GM12872 (cell line): ENCODE measurements around the gene SAE1.
A peak's percentile ranks its signal among the peaks of the same experiment; 100 is the strongest.

Source experiments
- TF ChIP-seq, protein P1 (sequence below): IDR thresholded peaks from 3 replicates; pipeline ENCODE4 v1.5.1; 2011; ENCODE audit warnings: low read depth, mild to moderate bottlenecking, low read length, moderate library complexity; ENCODE audit not compliant: insufficient read depth

Gene SAE1

DNA sequence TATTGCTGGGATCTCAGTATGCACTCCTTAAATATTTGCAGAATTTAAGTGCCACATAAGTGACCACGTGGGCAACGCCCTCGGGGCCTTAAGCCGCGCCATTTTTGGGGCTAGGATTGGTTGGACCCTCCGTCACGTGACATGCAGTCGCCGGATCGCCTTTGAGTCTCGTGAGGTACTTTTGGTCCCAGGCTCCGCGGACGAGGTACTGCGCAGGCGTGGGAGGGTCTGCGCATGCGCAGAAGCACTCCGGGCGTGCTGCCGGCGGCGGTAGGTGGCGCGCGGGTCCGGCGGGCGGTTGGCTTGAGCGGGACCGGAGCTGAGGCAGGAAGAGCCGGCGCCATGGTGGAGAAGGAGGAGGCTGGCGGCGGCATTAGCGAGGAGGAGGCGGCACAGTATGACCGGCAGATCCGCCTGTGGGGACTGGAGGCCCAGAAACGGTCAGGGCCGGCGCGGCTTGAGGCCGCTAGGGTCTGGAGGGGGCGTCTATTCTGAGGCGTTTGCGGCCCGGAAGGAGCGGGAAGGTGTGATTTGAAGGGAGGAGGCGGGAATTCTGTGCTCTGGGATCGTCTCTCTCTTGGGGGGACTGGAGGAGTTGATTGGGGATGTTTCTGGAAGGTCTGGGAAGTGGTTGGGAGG lies at the start of gene SAE1:
SAE1 (plus strand) TSS at position 247 of the 639 bp plus-strand sequence; CDS start at position 343, 96 bp downstream.
- TF ChIP-seq, protein P1, sequence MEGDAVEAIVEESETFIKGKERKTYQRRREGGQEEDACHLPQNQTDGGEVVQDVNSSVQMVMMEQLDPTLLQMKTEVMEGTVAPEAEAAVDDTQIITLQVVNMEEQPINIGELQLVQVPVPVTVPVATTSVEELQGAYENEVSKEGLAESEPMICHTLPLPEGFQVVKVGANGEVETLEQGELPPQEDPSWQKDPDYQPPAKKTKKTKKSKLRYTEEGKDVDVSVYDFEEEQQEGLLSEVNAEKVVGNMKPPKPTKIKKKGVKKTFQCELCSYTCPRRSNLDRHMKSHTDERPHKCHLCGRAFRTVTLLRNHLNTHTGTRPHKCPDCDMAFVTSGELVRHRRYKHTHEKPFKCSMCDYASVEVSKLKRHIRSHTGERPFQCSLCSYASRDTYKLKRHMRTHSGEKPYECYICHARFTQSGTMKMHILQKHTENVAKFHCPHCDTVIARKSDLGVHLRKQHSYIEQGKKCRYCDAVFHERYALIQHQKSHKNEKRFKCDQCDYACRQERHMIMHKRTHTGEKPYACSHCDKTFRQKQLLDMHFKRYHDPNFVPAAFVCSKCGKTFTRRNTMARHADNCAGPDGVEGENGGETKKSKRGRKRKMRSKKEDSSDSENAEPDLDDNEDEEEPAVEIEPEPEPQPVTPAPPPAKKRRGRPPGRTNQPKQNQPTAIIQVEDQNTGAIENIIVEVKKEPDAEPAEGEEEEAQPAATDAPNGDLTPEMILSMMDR, result peak; percentile 50

DNA sequence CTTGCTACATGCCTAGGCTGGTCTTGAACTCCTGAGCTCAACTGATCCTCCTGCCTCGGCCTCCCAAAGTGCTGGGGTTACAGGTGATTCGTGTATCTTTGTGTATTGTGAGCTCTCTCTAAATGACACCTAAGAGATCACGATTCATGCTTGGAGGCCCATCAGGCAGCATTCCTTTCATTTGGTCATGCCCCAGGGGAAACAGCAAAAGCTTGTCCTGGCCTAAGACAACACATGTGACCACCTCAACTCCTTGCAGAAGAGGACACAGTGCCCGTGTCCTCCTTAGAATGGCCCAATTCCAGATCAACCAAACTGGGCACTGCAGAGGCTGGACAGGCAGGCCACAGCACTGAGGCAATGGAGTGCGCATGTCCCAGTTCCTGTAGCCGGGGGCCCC lies 49.5 kb upstream of the SAE1 start:
- TF ChIP-seq, protein P1, result no peak

DNA sequence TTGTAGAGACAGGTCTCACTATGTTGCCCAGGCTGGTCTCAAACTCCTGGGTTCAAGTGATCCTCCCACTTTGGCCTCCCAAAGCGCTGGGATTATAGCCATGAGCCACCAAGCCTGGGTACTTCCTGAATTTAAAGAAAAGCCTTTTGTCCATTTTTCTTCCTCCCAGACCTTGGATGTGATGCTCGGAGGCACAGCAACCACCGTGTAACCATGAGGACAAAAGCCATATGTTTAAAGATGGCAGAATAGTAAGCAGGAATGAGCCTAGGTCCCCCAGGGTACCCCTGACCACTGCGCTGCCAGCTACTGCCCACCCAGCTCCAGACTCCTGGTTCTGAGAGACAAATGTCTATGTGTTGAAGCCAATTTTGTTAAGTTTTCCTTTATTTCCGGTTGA lies 48.1 kb upstream of the SAE1 start:
- TF ChIP-seq, protein P1, result no peak

DNA sequence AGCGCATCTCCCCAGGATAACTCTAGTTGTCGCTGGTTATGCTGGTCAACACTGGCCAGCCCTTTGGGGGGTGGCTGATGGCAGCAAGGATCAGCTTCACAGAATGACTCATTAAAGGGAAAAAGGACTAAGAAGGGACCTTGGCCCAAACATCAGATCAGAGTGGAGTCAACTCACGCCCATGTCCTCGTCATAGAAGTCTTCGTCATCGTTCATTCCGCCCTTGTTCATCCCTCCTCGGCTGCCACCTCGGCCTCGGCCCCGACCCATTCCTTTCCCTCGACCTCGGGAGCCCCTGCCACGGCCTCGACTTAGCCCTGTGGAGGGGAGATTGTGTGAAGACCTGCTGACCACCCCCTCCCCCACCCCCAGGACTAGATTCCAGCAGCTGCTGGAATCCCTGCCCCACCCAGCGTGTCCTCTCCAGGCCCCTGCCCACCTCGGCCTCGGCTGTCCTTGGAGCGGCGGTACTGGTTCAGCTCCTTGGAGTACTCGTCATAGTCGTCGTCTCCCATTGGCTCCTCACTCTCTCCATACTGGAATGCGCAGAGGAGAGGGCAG lies 45.7 kb upstream of the SAE1 start:
- TF ChIP-seq, protein P1, result no peak

DNA sequence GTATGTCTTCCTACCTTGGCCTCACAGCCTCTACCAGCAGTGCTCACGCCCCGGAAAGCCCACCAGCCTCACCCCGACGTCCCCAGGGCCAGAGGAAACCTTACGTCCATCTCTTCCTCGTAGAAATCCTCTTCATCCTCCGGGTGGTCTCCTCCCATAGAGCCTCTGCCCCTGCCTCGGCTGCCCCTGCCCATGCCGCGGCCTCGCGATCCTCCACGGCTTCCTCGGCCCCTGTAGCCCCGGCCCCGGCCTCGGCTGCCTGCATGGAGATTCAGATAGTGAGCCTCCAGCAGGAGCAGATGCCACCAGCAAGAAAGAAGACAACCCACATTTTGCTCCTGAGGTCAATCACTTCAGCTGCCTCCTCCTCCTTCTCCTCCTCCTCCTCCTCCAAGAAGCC lies 44.4 kb upstream of the SAE1 start:
- TF ChIP-seq, protein P1, result no peak

DNA sequence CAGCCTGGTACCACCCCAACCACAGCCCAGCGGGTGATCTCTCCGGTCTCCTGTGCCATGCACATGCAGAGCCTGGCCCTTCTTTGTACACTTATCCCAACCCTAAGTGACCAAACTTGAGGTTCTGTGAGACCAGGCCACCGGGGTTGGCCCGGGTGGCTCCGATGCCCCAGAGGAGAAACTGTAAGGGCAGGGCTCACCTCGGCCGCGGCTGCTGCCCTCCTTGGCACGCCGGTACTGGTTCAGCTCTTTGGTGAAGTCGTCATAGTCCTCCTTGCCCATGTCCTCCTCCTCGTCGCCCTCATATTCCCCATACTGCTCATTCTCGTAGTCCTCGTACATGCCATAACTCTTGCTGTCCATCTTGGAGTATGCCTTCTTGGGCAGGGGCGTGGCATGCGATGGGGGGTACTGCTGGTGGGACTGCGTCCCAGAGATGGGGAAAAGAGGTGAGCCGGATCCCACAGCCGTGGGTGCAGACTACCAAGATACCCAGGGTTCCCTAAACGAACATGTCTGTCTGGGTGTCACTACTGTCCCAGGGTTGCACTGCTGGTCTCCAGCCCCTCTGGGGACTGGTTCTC lies 40.8 kb upstream of the SAE1 start:
- TF ChIP-seq, protein P1, result no peak

DNA sequence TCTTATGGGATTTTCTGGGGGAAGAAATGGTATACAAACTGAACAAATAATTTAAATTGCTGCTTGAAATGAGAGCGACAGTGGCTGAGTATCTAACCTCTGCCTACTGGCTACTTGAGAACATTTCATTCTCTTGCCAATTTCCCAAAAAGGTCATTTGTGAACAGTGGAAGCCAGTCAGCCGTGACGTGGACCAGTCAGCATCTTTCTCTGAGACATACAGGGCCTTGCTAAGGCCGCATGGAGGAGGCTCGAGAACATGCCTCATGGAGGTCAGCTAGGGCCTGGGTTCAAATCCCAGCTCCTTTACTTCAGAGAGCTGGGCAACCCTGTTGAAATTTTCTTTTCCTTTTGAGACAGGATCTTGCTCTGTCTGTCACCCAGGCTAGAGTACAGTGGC lies 37.4 kb upstream of the SAE1 start:
- TF ChIP-seq, protein P1, result no peak
